ENCODE data around the gene CDC5L.

The CDC5L gene

GRCh38 chr6:44353336-44353735 lies 34.2 kb upstream of the CDC5L start:
- TF ChIP-seq FOXK2 (IDR thresholded peaks at IDR 0.05) (no peak), SP1 (IDR thresholded peaks at IDR 0.05) (no peak)
- POLR2A ChIA-PET = interaction anchor here (1.1 kb wide), 1 partner anchor 34 kb away, joined by 7 read pairs; the partner anchor contains the start of gene CDC5L

GRCh38 chr6:44355640-44356039 lies 31.9 kb upstream of the CDC5L start:
- ChIA-PET CTCF (no interaction called here), POLR2A (no interaction called here)
- no peak for DNase-seq (ENCODE audit: extremely low spot score)
- no peak for TF ChIP-seq ELF4 (IDR thresholded peaks at IDR 0.05)
- TF ChIP-seq HDGF (IDR thresholded peaks at IDR 0.05; ENCODE audit: borderline replicate concordance) = no peak
- no peak for TF ChIP-seq TARDBP (IDR thresholded peaks at IDR 0.05)

More at GRCh38 chr6:44353336-44353735, 34.2 kb upstream of the CDC5L start:
- CTCF ChIA-PET = interaction anchor here (0.7 kb wide), 1 partner anchor 10 kb away, joined by 3 read pairs; no protein-coding TSS in a partner anchor
- DNase-seq (ENCODE audit: extremely low spot score) = no peak

GRCh38 chr6:44356487-44356886 lies 31.0 kb upstream of the CDC5L start:
- no peak for TF ChIP-seq HDGF (IDR thresholded peaks at IDR 0.05; ENCODE audit: borderline replicate concordance)
- no peak for TF ChIP-seq NFRKB (IDR thresholded peaks at IDR 0.05)
- no peak for TF ChIP-seq ELF4 (IDR thresholded peaks at IDR 0.05)
- TF ChIP-seq CTBP1 (IDR thresholded peaks at IDR 0.05; ENCODE audit: borderline replicate concordance) = no peak
- TF ChIP-seq SP1 (IDR thresholded peaks at IDR 0.05) = no peak
- TF ChIP-seq FOXM1 (IDR thresholded peaks at IDR 0.05; ENCODE audit: borderline replicate concordance) = no peak
- no peak for TF ChIP-seq LEF1 (IDR thresholded peaks at IDR 0.05; ENCODE audit: borderline replicate concordance)
- no peak for DNase-seq (ENCODE audit: extremely low spot score)
- POLR2A ChIA-PET = no interaction called here
- CTCF ChIA-PET = no interaction called here

- no peak for DNase-seq (ENCODE audit: extremely low spot score)
These were observed 27.5 kb upstream of the CDC5L start for GRCh38 chr6:44359973-44360372.

GRCh38 chr6:44361947-44362346 lies 25.6 kb upstream of the CDC5L start:
- TF ChIP-seq SP1 (IDR thresholded peaks at IDR 0.05) (no peak), ELF4 (IDR thresholded peaks at IDR 0.05) (no peak), PKNOX1 (IDR thresholded peaks at IDR 0.05) (no peak), ARNT (IDR thresholded peaks at IDR 0.05) (no peak), LEF1 (IDR thresholded peaks at IDR 0.05; ENCODE audit: borderline replicate concordance) (no peak), SUZ12 (IDR thresholded peaks at IDR 0.05) (no peak), NFRKB (IDR thresholded peaks at IDR 0.05) (no peak), FOXK2 (IDR thresholded peaks at IDR 0.05) (no peak), BHLHE40 (IDR thresholded peaks at IDR 0.05; ENCODE audit: borderline replicate concordance) (no peak), TARDBP (IDR thresholded peaks at IDR 0.05) (no peak), FOXA1 (IDR thresholded peaks at IDR 0.05) (no peak), ZNF384 (IDR thresholded peaks at IDR 0.05) (no peak), CTBP1 (IDR thresholded peaks at IDR 0.05; ENCODE audit: borderline replicate concordance) (no peak), FOXM1 (IDR thresholded peaks at IDR 0.05; ENCODE audit: borderline replicate concordance) (no peak), L3MBTL2 (conservative IDR thresholded peaks at IDR 0.05) (no peak), HDGF (IDR thresholded peaks at IDR 0.05; ENCODE audit: borderline replicate concordance) (no peak)
- POLR2A ChIA-PET = interaction anchor here (1.2 kb wide), 1 partner anchor 25 kb away, joined by 5 read pairs; the partner anchor contains the start of gene CDC5L
- DNase-seq (ENCODE audit: extremely low spot score) = no peak
- CTCF ChIA-PET = no interaction called here

More at GRCh38 chr6:44359973-44360372, 27.5 kb upstream of the CDC5L start:
- ChIA-PET CTCF (no interaction called here), POLR2A (no interaction called here)
- TF ChIP-seq FOXA1 (IDR thresholded peaks at IDR 0.05) (no peak), L3MBTL2 (conservative IDR thresholded peaks at IDR 0.05) (no peak), ZNF384 (IDR thresholded peaks at IDR 0.05) (no peak), PKNOX1 (IDR thresholded peaks at IDR 0.05) (no peak), CTBP1 (IDR thresholded peaks at IDR 0.05; ENCODE audit: borderline replicate concordance) (no peak), ARNT (IDR thresholded peaks at IDR 0.05) (no peak), SUZ12 (IDR thresholded peaks at IDR 0.05) (no peak), LEF1 (IDR thresholded peaks at IDR 0.05; ENCODE audit: borderline replicate concordance) (no peak), BHLHE40 (IDR thresholded peaks at IDR 0.05; ENCODE audit: borderline replicate concordance) (no peak), NFRKB (IDR thresholded peaks at IDR 0.05) (no peak), FOXK2 (IDR thresholded peaks at IDR 0.05) (no peak), ELF4 (IDR thresholded peaks at IDR 0.05) (no peak), HDGF (IDR thresholded peaks at IDR 0.05; ENCODE audit: borderline replicate concordance) (no peak), FOXM1 (IDR thresholded peaks at IDR 0.05; ENCODE audit: borderline replicate concordance) (no peak), TARDBP (IDR thresholded peaks at IDR 0.05) (no peak), SP1 (IDR thresholded peaks at IDR 0.05) (no peak)

- TF ChIP-seq FOXM1 (IDR thresholded peaks at IDR 0.05; ENCODE audit: borderline replicate concordance) = no peak
- TF ChIP-seq ZNF384 (IDR thresholded peaks at IDR 0.05) = no peak
- no peak for TF ChIP-seq PKNOX1 (IDR thresholded peaks at IDR 0.05)
- no peak for TF ChIP-seq SUZ12 (IDR thresholded peaks at IDR 0.05)
- no peak for TF ChIP-seq ELF4 (IDR thresholded peaks at IDR 0.05)
- no peak for TF ChIP-seq CTBP1 (IDR thresholded peaks at IDR 0.05; ENCODE audit: borderline replicate concordance)
- no peak for TF ChIP-seq FOXK2 (IDR thresholded peaks at IDR 0.05)
- TF ChIP-seq BHLHE40 (IDR thresholded peaks at IDR 0.05; ENCODE audit: borderline replicate concordance) = no peak
- TF ChIP-seq L3MBTL2 (conservative IDR thresholded peaks at IDR 0.05) = no peak
- no peak for TF ChIP-seq LEF1 (IDR thresholded peaks at IDR 0.05; ENCODE audit: borderline replicate concordance)
- TF ChIP-seq NFRKB (IDR thresholded peaks at IDR 0.05) = no peak
- TF ChIP-seq FOXA1 (IDR thresholded peaks at IDR 0.05) = no peak
- no peak for TF ChIP-seq TARDBP (IDR thresholded peaks at IDR 0.05)
- TF ChIP-seq ARNT (IDR thresholded peaks at IDR 0.05) = no peak
- TF ChIP-seq HDGF (IDR thresholded peaks at IDR 0.05; ENCODE audit: borderline replicate concordance) = no peak
- TF ChIP-seq SP1 (IDR thresholded peaks at IDR 0.05) = no peak
- no peak for DNase-seq (ENCODE audit: extremely low spot score)
- ChIA-PET POLR2A (no interaction called here), CTCF (no interaction called here)
These were observed 24.1 kb upstream of the CDC5L start for GRCh38 chr6:44363377-44363926.

All from HEK293T (cell line).